Activated naive CD4-positive, alpha-beta T cell treated with Interleukin-2 at 50 U/mL for 16 hours (primary cell): ENCODE measurements around the gene CCDC6.
"Not testable (repeated sequence)": the region's sequence is repeated elsewhere in the genome, so short reads cannot be mapped to it uniquely, and the experiment has no call there.

Experiments used
- DNase-seq: peaks from one replicate; pipeline ENCODE4 v3.0.0-alpha.2; 2020

The CCDC6 gene

DNA sequence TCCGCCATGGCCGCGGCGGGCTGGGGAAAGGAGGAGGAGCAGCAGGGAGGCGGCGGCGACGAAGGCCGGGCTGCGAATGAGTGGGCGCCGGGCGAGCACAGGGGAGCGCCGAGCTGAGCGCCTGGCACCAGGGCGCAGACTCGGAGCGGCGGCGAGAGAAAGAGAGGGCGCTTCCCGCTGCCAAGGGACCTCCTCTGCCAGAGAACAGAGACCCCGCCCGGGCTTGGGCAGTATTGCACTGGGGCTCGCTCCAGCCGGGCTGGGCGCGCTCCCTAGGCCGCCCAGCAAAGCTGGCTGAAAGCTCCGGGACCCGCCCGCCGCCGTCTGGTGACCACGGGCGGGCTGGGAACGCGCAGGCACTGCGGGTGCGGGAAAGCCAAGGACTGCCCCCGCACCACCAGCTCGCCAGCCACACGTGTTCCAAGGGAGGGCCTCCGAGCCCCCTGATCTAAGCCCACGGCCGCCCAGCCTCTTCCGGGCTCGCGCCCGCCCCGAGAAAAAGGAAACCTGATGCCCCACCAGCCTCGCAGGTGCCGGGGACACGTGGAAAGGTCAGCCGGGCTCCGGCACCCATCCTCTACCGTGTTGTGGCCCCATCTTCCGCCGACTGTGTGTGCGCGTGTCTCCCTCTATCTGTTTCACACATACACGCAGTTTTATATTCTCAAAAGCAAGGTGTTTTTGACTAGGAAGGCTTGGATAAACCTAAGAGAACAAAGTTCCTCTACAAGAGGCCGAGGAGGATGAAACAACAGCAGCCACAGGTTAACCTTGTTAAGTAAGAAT lies at the start of gene CCDC6:
Gene CCDC6 (minus strand): TSS at position 140 of the 786 bp plus-strand sequence. CDS start 132 bp downstream, at position 8.
- DNase-seq: peak; percentile 93

DNA sequence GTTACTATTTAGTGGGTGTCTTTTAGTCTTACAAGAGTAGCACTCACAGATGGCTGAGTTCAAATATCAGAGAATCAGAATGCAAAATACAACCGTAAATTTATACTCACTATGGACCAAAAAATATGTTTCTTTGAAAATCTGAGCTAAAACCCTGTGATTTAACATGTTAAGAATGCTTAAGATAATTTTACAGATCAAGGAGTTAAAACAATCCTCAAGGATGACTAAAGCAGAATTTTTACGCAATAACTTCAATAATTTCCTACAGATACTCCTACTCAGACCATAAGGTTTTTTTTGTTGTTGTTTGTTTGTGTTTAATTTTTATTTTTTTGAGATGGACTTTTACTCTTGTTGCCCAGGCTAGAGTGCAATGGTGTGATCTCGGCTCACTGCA lies 47.9 kb upstream of the CCDC6 start:
- DNase-seq: no peak

DNA sequence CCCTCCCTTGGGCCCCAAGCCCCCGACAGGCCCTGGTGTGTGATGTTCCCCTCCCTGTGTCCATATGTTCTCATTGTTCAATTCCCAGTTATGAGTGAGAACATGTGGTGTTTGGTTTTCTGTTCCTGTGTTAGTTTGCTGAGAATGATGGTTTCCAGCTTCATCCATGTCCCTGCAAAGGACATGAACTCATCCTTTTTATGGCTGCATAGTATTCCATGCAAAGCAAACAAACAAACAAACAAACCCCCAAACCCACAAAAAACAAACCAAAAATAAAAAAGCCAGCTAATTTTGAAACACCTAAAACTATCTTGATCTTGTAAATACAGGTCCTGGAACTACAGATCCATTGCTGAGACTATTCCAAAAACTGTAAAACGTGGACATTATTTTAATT lies 47.4 kb upstream of the CCDC6 start:
- not testable (repeated sequence) for DNase-seq

DNA sequence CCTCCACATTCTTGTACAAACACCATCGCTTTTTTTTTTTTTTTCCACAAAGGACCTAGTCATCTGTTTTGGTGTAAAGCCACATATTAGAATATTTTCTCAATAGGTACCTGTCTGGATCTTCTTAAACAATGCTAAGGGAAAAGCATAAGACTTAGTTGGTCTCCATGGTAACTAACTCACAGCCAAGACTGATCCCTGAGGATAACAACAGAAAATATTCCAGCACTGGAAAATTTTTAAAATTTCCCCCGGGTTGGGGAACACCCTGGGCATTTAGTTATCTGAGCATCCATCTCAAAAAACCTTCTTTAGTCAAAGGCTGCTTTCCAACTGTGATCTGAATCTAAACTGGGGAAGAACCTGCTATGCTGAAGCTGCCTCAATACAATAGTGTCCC lies 43.7 kb upstream of the CCDC6 start:
- no peak for DNase-seq

DNA sequence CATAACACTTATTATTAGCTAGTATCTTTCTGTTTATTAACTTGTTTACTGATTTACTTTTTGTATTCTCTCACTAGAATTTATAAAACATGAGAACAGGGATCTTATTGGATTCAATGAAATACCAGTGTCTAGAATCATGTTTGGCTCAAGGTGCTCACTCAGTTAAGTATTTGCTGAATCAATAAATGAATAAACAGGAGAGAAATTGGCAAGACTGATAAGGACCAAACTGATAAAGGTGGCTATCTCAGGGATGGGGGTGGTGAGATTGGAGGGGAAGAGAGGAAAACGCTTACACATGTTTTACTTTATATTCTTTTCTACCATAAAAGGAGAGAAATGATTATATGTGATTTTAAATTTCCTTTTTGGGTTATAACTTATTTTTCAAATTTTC lies 43.3 kb upstream of the CCDC6 start:
- DNase-seq: no peak

DNA sequence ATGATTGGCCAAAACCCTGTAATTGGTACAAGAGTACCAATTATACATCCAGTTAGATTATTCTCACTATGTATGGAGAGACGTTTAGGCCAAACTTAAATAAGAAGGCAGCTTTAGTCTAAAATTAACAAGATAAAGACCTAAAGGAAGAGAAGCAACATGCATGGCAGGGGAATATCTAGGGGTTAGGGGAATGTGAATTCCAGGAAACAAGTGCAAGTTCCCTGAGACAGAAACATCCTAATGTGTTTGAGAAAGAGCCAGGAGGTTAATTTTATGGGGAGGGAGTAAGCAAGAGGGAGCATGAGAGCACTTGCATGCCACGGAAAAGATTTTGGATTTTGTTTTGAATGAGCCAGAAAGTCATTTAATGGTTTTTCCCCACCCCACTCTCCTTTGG lies 39.6 kb upstream of the CCDC6 start:
- no peak for DNase-seq

DNA sequence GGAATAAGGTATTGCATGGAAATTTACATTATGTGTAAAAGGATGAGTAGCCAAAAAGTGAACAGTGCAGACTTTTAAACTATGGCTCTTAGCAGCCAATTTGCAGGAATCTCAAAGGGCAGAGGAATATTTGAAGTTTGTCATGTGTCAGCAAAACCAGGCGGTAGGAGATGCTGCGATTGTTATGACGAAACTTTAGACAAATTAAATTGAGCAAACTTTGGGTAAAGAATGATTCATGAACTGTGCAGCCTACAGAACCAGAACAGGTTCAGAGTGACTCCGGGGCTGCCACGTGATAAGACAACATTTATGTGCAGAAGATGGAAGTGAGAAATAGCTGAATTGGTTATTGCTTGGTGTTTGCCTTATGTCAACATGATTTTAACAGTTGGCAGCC lies 39.2 kb upstream of the CCDC6 start:
- DNase-seq: no peak

DNA sequence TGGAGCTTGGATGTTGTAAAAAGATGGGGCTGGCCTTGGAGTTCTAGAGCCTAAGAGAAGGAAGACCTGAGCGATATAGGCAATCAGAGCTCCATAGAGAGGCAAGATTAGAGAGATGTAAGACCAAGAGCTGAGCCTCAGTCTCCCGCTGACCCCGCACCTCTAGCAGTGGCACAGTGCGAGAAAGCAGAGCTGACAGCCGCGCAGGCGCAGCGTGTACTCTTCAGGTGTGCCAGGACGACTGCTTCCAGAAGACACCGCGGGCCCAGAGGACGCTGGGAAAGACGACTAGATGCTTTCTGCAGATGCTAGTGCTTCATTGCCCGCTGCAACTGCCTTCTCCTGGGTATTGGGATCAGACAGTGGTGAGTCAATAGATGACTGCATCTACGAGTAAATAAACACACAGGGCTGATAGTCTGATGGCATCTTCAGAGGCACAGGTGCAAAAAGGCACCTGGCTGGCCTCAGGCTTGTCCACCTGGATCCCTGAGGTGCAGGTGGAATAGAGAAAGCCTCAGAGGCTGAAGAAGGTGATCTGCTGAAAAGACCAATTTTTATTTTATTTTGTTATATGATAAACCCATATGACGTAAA lies 38.1 kb upstream of the CCDC6 start:
- no peak for DNase-seq

DNA sequence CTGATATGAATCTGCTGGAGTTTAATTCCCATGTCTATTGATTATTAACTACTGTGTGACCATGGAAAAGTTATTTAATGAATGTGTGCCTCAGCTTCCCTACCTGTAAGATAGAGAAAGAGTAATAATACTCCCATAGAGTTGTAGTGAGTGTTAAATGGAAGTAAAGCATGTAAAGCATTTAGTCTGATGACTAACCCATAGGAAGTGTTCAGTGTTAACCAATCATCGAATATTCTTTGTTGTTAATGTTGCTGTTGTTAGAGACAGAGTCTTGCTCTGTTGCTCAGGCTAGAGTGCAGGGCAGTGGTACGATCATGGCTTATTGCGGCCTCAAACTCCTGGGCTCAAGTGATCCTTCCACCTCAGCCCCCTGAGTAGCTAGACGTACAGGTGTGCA lies 36.2 kb upstream of the CCDC6 start:
- DNase-seq: no peak

DNA sequence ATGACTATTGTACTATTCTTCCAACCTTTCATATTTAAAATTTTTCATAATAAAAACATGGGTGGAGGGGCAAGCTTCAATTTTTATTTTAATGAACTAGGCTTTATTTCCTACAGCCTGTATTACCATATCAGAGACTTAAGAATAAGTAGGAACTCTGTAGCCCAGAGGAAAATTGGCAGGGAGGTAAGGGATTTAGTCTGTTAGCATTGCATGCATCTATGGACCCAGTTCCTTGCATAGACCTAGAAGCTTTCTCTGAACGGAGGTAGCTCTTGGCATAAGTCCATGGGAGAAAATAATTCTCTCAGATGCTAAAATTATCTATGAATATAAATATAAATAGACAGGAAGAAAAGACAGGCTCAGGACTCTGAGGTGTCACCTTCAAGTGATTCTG lies 31.4 kb upstream of the CCDC6 start:
- no peak for DNase-seq

DNA sequence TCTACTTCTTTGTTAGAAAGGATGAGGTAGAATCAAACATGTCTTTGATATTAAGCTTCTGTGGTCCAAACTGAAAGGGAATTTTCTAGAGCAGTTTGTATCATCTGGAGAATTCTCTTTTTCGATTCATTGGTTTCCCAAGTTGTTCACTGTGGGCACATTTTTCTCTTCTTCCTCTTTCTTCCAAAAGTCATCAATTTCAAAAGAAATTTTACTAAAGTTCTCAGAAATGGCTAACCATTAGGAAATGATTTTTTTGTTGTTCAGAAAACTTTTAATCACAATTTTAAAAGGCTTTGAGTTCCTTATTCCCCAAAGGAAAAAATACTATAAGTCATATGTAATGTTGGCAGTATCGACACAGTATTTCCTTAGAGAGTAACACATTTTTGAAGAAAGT lies 28.3 kb upstream of the CCDC6 start:
- no peak for DNase-seq

DNA sequence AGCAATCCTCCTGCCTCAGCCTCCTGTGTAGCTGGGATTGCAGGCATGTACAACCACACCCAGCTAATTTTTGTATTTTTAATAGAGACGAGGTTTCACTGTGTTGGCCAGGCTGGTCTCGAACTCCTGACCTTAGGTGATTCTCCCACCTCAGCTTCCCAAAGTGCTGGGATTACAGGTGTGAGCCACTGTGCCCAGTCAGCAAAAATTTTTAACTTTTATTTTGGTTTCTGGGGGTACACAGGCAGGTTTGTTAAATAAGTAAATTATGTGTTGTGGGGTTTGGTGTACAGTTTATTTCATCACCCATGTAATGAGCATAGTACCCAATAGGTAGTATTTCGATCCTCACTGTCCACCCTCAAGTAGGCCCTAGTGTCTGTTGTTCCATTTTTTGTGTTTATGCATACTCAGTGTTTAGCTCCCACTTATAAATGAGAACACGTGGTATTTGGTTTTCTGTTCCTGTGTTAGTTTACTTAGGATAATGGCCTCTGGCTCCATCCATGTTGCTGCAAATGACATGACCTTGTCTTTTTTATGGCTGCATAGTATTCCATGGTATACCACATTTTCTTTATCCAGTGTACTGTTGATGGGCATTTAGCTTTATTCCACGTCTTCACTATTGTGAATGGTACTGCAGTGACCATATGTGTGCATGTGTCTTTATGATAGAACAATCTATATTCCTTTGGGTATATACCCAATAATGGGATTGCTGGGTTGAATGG lies 24.6 kb upstream of the CCDC6 start:
- DNase-seq: not testable (repeated sequence)

DNA sequence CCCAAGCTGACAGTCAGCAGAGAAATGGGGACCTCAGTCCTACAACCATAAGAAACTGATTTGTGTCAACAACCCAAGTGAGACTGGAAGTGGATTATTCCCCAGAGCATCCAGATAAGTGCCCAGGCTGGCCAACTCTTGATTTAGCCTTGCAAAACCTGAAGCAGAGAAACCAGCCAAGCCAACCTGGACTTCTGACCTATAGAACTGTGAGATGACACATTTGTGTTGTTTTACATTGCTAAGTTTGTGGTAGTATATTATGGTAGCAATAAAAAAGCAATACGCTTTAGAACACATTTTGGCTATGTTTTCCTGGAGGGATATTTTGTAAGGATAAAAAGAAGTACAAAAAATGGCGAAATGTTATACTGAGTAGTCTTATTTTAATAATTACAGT lies 19.7 kb upstream of the CCDC6 start:
- DNase-seq: no peak

DNA sequence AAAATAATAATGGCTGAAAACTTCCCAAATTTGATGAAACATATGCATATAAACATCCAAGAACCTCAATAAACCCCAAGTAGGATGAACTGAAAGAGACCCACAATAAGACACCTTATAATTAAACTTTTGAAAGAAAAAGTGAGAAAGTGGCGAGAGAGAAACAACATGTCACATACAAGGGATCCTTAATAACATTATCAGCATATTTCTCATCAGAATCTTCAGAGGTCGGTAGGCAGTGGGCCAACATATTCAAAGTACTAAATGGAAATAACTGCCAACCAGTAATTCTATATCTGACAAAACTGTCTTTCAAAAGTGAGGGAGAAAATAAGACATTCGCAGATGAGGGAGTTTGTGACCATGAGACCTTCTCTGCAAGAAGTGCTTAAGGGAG lies 16.6 kb upstream of the CCDC6 start:
- DNase-seq: no peak

DNA sequence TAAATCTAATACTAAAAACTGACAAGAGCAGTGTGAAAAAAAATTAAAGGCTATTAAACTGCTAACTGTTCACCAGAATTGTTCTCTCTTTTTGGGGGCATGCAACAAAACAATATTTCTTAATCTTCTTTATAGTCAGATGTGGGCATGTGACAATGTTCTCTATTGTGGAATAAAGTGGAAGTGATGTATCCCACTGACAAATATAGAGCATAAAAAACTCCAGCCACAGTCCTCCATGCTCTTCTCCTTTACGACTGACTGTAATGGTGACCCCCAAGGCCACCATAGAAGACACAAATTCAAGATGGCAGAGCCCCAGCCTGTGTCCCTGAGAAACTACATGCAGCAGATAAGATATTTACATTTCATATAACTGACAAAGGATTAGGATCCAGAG lies 11.6 kb upstream of the CCDC6 start:
- DNase-seq: no peak

DNA sequence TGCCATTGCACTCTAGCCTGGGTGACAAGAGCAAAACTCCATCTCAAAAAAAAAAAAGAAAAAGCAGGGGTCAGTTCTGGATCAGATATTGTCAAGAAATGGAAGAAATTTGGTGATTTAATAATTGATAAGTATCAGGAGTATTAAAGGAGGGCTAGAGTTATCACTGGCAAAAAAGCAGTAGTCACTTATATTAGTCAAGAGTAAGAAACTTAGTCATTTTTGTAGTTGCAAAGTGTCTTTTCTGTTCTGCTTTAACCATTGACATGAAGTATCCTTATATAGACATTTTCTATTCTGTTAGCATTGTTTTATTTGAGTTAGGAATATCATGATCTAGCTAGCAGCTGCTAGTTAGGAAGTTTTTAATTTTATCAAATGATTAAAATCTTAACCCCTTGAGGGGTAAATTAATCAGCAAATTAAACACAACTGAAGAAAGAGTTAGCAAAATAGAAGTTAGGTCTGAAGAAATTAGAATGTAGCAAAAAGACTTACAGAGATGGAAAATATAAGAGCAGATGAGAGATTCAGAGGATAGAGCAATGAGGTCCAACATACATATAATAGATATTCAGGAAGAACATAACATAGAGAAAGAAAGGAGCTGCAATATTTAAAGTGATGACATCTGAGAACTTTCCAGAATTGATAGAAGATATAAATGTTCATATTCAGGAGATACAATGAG lies 7.3 kb upstream of the CCDC6 start:
- DNase-seq: no peak

DNA sequence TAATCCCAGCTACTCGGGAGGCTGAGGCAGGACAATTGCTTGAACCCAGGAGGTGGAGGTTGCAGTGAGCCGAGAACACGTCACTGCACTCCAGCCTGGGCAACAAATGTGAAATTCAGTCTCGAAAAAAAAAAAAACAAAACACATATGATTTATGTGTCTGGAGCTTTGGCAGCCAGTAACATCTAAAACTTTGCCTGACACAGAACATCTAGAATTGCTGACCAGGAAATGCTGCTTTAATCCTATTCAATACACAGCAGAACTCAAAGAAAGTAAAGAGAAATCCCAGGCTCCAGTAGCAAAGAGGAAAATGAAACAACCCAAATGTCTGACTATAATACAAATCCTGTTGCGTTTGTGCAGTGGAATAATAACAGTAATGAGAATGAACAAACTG lies 4.5 kb upstream of the CCDC6 start:
- DNase-seq: no peak

DNA sequence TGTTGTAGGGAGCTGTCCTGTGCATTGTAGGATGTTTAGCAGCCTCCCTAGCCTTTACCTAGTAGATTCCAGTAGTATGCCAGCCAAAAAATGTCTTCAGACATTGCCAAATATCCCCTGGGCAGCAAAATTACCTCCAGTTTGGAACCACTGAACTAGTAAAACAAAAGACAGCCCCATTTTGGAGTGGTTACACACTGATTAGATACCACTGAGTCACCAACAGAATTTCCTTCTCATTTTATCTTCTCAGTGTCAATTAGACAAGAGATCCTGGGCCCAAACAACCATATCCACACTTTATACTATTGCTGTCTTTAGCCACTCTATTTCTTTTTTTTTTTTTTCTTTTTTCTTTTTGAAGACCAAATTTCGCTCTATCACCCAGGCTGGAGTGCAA lies 3.5 kb upstream of the CCDC6 start:
- no peak for DNase-seq

DNA sequence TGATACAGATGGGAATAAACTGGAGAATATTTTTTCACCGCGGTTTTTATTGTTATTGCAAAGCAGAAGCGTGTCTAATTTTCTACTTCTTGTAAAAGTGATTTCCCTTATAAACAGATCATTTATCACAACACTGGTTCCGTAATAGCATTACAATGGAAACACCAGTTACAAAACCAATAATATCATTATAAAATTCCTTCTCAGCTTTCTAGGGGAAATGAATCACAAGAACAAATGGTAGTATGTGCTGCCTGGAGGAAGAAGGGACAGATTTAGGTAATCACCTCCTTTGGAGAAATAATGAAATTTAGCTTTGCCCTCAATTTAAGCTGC lies 2.4 kb upstream of the CCDC6 start:
- DNase-seq: no peak

DNA sequence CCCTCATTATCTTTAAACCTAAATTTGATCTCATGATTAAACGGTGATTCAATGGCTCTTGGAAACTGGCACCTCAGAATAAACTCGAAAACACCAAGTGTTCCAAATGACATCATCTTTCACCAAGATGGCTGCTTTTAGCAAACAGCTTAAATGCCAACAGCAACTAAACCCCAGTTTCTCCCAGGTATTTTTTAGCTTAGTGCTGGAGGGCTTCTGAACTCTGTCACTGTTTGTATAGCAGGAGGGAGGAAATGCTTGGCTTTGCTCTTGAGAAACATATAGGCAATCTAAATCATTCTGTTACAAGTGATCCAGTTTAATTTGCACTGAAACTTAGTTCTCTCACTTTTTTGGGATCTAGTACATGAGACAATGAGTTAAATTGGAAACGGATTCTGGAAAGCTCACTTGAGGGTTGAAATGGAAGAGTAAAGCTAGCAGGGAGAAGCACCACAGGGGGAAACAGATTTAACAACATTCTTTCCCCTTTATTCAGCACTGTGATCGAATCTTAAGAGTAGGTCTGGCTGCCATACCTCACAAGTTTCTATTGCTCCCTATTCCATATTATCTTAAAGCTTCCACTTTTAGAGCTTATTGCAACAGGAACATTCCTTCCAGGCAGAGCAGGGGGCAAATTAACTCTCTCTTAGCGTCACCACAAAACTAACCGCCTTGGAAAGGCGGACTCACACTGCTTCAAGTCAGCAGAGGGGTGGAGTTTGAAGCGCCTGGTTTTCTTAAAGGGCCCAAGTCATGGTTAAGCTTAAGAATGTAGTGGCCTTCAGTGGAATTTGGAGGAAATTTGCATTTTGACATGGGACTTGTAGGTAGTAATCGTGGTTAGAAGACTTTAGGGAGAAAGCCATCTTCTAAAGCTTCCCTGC lies 1.8 kb upstream of the CCDC6 start:
- DNase-seq: peak; percentile 52

DNA sequence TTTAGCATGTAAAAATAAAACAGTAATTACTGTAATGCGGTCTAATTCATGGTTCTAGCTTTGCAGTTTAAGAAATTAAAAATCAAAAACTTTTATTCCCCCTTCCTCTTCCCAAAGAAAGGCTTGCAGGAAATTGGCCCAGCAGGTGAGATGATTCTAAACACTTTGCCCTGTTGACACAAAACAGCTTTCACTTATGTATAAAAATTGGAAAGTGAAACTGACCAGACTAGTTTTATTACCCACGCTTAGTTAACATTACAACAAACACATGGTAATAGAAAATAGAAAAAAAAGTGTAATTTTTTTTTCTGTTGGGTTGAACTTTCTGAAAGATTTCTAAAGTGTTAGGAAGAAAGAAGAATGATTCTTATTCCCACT lies 1.2 kb upstream of the CCDC6 start:
- DNase-seq: no peak

DNA sequence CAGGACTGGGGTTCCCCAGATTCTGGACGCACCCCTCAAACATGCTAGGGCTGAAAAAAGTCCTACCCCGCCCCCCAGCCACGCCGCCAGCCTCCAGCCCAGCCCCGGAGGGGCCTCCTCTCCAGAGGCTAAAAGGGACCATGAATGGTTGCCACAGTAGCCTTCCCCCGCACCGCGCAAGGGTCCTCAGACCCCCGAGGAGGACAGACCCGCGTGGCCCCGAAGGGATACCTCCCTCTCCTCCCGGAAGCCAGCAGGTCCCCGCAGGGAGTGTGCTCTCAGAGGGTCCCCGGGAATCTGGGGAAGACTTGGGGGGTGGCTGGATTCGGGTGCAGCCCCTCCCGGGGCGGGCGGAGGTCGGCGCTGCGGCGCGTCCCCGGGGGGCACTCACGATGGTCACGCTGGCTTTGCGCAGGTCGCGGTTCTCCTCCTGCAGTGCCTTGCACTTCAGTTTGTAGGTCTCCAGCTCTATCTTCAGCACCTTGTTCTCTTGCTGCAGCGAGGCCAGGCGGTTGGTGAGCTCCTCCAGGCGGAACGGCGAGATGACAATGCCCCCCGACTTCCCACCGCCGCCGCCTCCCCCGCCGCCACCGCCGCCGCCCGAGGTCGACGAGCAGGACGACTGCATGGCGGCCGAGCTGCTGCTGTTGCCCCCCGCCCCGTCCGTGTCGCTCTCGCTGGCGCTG lies 482 bp downstream of the CCDC6 start:
- peak; percentile 31 for DNase-seq
